Measurements from ENCODE around the gene GREB1L.
"Not testable (repeated sequence)": the region's sequence is repeated elsewhere in the genome, so short reads cannot be mapped to it uniquely, and the experiment has no call there.

The GREB1L gene

DNA sequence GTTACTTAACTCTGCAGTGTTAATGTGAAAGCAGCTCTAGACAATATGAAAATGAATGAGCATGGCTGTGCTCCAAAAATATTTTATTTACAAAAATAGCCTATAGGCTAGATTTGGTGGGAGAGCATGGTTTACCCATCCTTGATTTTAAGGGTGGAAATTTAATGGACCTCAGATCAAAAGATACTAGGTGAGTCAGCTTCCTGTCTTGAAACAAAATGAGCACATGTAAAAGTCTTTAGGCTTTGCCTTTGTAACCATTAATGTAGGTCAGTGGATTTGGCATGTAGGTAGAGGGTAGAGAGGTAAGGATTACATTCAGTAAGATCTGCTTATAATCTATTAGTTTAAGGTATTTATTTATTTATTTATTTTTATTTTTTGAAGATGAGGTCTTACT lies 72.7 kb downstream of the GREB1L start:
- H3K9ac ChIP-seq (ENCODE audit: low read length) = no peak overlapping the region
- peak overlapping the region; percentile 26 for H3K4me2 ChIP-seq (ENCODE audit: low read length)
- peaks cover 21% of the 10 kb centered on the region for H3K4me1 ChIP-seq (ENCODE audit: low read length)
- H3K9me3 ChIP-seq (ENCODE audit: insufficient read depth, low read length) = no peaks in the 10 kb centered on the region
- H2AFZ ChIP-seq (ENCODE audit: low read depth, low read length) = peak overlapping the region; percentile 40; the same call in 1 of the 2 replicates
- H4K20me1 ChIP-seq (ENCODE audit: insufficient read depth, low read length) = no peaks in the 10 kb centered on the region
- H3K36me3 ChIP-seq (replicated peaks; ENCODE audit: low read depth, low read length) = no peaks in the 10 kb centered on the region
- H3K4me3 ChIP-seq (ENCODE audit: low read length) = no peak overlapping the region; the same call in 1 of the 2 replicates
- no peaks in the 10 kb centered on the region for H3K79me2 ChIP-seq (ENCODE audit: low read length)
- H3K27me3 ChIP-seq (ENCODE audit: low read depth, low read length) = no peaks in the 10 kb centered on the region
- TF ChIP-seq EZH2phosphoT487 (IDR thresholded peaks at IDR 0.05; ENCODE audit: low read depth) (no peak), CTCF (IDR thresholded peaks at IDR 0.05; ENCODE audit: low read depth, low read length) (no peak)
- peak overlapping the region; percentile 5; the same call in 1 of the 2 replicates for H3K27ac ChIP-seq (ENCODE audit: low read length)

DNA sequence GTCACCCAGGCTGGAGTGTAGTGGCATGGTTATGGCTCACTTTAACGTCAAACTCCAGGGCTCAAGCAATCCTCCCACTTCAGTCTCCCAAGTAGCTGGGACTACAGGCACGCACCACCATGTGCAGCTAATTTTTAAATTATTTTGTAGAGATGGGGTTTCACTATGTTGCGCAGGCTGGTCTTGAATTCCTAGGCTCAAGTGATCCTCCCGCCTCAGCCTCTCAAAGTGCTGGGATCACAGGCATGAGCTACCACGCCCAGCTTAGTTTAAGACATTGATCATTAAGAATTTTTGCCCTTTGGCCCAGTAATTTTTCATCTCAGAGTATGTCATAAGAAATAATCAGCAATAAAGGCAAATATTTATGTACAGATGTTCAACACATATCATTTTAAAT lies 73.1 kb downstream of the GREB1L start:
- not testable (repeated sequence) for H3K79me2 ChIP-seq (ENCODE audit: low read length); H3K27ac ChIP-seq (ENCODE audit: low read length); H2AFZ ChIP-seq (ENCODE audit: low read depth, low read length); H3K27me3 ChIP-seq (ENCODE audit: low read depth, low read length); H3K36me3 ChIP-seq (replicated peaks; ENCODE audit: low read depth, low read length); H3K9me3 ChIP-seq (ENCODE audit: insufficient read depth, low read length); H3K4me3 ChIP-seq (ENCODE audit: low read length); H3K9ac ChIP-seq (ENCODE audit: low read length); H4K20me1 ChIP-seq (ENCODE audit: insufficient read depth, low read length); H3K4me2 ChIP-seq (ENCODE audit: low read length)
- H3K4me1 ChIP-seq (ENCODE audit: low read length) = peaks cover 24% of the 10 kb centered on the region

DNA sequence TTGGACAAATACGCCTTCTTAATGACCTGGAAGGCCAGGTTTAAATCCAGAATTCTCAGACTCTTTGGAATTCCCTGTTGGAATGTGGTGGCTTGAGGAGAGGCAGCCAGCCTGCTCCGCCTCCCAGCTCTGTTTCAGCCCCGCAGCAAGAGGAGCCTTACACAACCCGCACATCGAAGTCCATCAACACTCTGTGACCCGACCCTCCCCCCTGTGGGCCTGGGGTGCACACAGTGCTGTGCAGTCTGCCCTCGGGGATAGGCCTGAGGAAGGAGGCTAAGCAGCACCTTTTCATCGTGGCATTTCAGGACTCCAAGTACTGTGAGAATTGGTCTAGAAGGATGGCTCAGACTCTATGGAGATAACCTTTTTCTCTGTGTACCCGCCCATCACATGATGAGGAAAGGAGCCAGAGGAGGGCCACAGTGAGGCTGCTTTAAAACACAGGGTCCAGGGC lies 73.7 kb downstream of the GREB1L start:
- TF ChIP-seq EZH2phosphoT487 (IDR thresholded peaks at IDR 0.05; ENCODE audit: low read depth) = no peak
- no peak for TF ChIP-seq CTCF (IDR thresholded peaks at IDR 0.05; ENCODE audit: low read depth, low read length)
- no peaks in the 10 kb centered on the region for H3K27me3 ChIP-seq (ENCODE audit: low read depth, low read length)
- H3K4me3 ChIP-seq (ENCODE audit: low read length) = no peak overlapping the region
- H3K9ac ChIP-seq (ENCODE audit: low read length) = no peak overlapping the region
- no peak overlapping the region for H3K27ac ChIP-seq (ENCODE audit: low read length)
- H2AFZ ChIP-seq (ENCODE audit: low read depth, low read length) = no peak overlapping the region
- H3K79me2 ChIP-seq (ENCODE audit: low read length) = no peaks in the 10 kb centered on the region
- no peak overlapping the region for H3K4me2 ChIP-seq (ENCODE audit: low read length)
- no peaks in the 10 kb centered on the region for H4K20me1 ChIP-seq (ENCODE audit: insufficient read depth, low read length)
- H3K4me1 ChIP-seq (ENCODE audit: low read length) = peaks cover 24% of the 10 kb centered on the region
- H3K36me3 ChIP-seq (replicated peaks; ENCODE audit: low read depth, low read length) = no peaks in the 10 kb centered on the region
- H3K9me3 ChIP-seq (ENCODE audit: insufficient read depth, low read length) = no peaks in the 10 kb centered on the region

GRCh38 chr18:21316296-21316695 lies 74.3 kb downstream of the GREB1L start:
- Histone ChIP-seq H3K36me3 (replicated peaks; ENCODE audit: low read depth, low read length) (no peaks in the 10 kb centered on the region), H2AFZ (ENCODE audit: low read depth, low read length) (no peak overlapping the region), H3K4me2 (ENCODE audit: low read length) (no peak overlapping the region), H4K20me1 (ENCODE audit: insufficient read depth, low read length) (no peaks in the 10 kb centered on the region), H3K9ac (ENCODE audit: low read length) (no peak overlapping the region), H3K9me3 (ENCODE audit: insufficient read depth, low read length) (no peaks in the 10 kb centered on the region), H3K27ac (ENCODE audit: low read length) (no peak overlapping the region), H3K4me3 (ENCODE audit: low read length) (no peak overlapping the region), H3K4me1 (ENCODE audit: low read length) (peaks cover 24% of the 10 kb centered on the region), H3K79me2 (ENCODE audit: low read length) (no peaks in the 10 kb centered on the region), H3K27me3 (ENCODE audit: low read depth, low read length) (no peaks in the 10 kb centered on the region)
- TF ChIP-seq EZH2phosphoT487 (IDR thresholded peaks at IDR 0.05; ENCODE audit: low read depth) (no peak), CTCF (IDR thresholded peaks at IDR 0.05; ENCODE audit: low read depth, low read length) (no peak)

DNA sequence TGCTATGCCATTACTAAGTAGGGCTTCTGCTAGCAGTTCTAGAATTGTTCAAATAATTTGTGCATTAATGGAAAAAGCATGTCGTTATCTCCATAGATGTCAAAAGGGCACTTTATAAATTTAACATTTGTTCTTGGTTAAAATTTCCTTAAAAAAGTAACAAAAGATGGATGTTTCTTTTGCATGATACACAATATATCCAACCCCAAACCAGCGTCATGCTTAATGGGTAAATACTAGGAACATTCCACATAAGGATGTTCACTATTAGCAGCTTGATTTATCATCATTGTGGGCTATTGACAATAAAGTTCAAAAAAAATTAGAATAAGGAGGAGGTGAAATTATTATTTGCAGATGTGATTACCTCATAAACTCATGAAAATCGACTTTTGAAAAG lies 79.7 kb downstream of the GREB1L start:
- H3K79me2 ChIP-seq (ENCODE audit: low read length) = no peaks in the 10 kb centered on the region
- no peaks in the 10 kb centered on the region for H3K27me3 ChIP-seq (ENCODE audit: low read depth, low read length)
- H4K20me1 ChIP-seq (ENCODE audit: insufficient read depth, low read length) = no peaks in the 10 kb centered on the region
- no peak overlapping the region for H3K9ac ChIP-seq (ENCODE audit: low read length)
- no peak overlapping the region for H3K4me3 ChIP-seq (ENCODE audit: low read length)
- no peak overlapping the region for H3K27ac ChIP-seq (ENCODE audit: low read length)
- no peak overlapping the region for H3K4me2 ChIP-seq (ENCODE audit: low read length)
- H3K36me3 ChIP-seq (replicated peaks; ENCODE audit: low read depth, low read length) = no peaks in the 10 kb centered on the region
- no peaks in the 10 kb centered on the region for H3K9me3 ChIP-seq (ENCODE audit: insufficient read depth, low read length)
- TF ChIP-seq EZH2phosphoT487 (IDR thresholded peaks at IDR 0.05; ENCODE audit: low read depth) (no peak), CTCF (IDR thresholded peaks at IDR 0.05; ENCODE audit: low read depth, low read length) (no peak)
- peaks cover 23% of the 10 kb centered on the region for H3K4me1 ChIP-seq (ENCODE audit: low read length)
- H2AFZ ChIP-seq (ENCODE audit: low read depth, low read length) = no peak overlapping the region

Data from OCI-LY3 (cell line).